Colonic mucosa (tissue), 4 donors: ENCODE results near the gene ASCC1. TPM values are rescaled to one million over a fixed set of nuclear protein-coding genes. Genes with fewer than 3 reads are reported as not detected.

Experiments used
- DNase-seq: peaks from one replicate; pipeline ENCODE4 v3.0.0-alpha.2; 2020
- H3K27ac ChIP-seq: fragments of 200-600 bp; one replicate; pipeline ENCODE4 v1.8.0; 2021
- H3K27me3 ChIP-seq: fragments of 200-600 bp; one replicate; pipeline ENCODE4 v1.8.0; 2021
- H3K36me3 ChIP-seq: fragments of 200-600 bp; one replicate; pipeline ENCODE4 v1.8.0; 2021
- H3K4me1 ChIP-seq: fragments of 200-600 bp; one replicate; pipeline ENCODE4 v1.8.0; 2021; ENCODE audit warnings: mild to moderate bottlenecking
- H3K4me3 ChIP-seq: fragments of 200-600 bp; one replicate; pipeline ENCODE4 v1.8.0; 2021
- H3K9ac ChIP-seq, 2 donors: one replicate each; pipeline ENCODE4 v1.7.0; 2013; ENCODE audit warnings: control low read depth in 2 of 2, low read depth in 2 of 2, low read length in 2 of 2
- H3K9me3 ChIP-seq: fragments of 200-600 bp; one replicate; pipeline ENCODE4 v1.8.0; 2021
- CTCF ChIP-seq: fragments of 200-600 bp; IDR thresholded peaks from one replicate; pipeline ENCODE4 v1.8.0; 2022; ENCODE audit warnings: antibody characterized with exemption, mild to moderate bottlenecking
- intact Hi-C: fragments of 100-400 bp; cut with DNase I; formaldehyde crosslinking; loops from one replicate; pipeline ENCODE4 v1.14.1; 2022
- total RNA-seq, 2 donors: library from RNA; stranded (reverse); fragmentation: NEBNext Ultra II Directional in 1 of 2; extraction: Animal tissue kit (Norgen Biotek cat#: 25700) in 1 of 2; gene quantifications; one replicate each; pipeline ENCODE4 v1.2.1, GENCODE V29; 2021
- donor health status: healthy.
- donor health status: DM: no; HTN: no; CAD: no.
- donor health status: DM: no; HTN: no; CAD: no.

ASCC1 gene
- total RNA-seq, 2 donors from 2014 or later = 16.2 to 19.2 TPM

GRCh38 chr10:72077275-72077990 is 138.6 kb downstream of the ASCC1 start:
- Histone ChIP-seq H3K4me3 (no peak overlapping the region), H3K27ac (no peak overlapping the region), H3K9ac (no peak overlapping the region), H3K36me3 (no peaks in the 10 kb centered on the region), H3K4me1 (no peaks in the 10 kb centered on the region), H3K9me3 (no peaks in the 10 kb centered on the region), H3K27me3 (no peaks in the 10 kb centered on the region)
- no peak for DNase-seq
- TF ChIP-seq CTCF = no peak
- intact Hi-C loops = no loop called here

- DNase-seq = no peak
- no peak overlapping the region for H3K27ac ChIP-seq
- no peak overlapping the region for H3K9ac ChIP-seq
- no peak for TF ChIP-seq CTCF
- intact Hi-C loops = no loop called here
- no peaks in the 10 kb centered on the region for H3K36me3 ChIP-seq
- no peak overlapping the region for H3K4me3 ChIP-seq
- no peaks in the 10 kb centered on the region for H3K27me3 ChIP-seq
- no peaks in the 10 kb centered on the region for H3K9me3 ChIP-seq
- no peaks in the 10 kb centered on the region for H3K4me1 ChIP-seq
These were observed 139.3 kb downstream of the ASCC1 start for GRCh38 chr10:72076756-72077155.

GRCh38 chr10:72075376-72076115 is 140.5 kb downstream of the ASCC1 start:
- Histone ChIP-seq H3K9ac (no peak overlapping the region), H3K27ac (no peak overlapping the region), H3K36me3 (no peaks in the 10 kb centered on the region), H3K27me3 (no peaks in the 10 kb centered on the region), H3K4me1 (no peaks in the 10 kb centered on the region), H3K4me3 (no peak overlapping the region), H3K9me3 (no peaks in the 10 kb centered on the region)
- DNase-seq = no peak
- TF ChIP-seq CTCF = no peak
- intact Hi-C loops = no loop called here

- intact Hi-C loops = no loop called here
- DNase-seq = no peak
These were observed 141.3 kb downstream of the ASCC1 start for GRCh38 chr10:72074574-72075375.

More at GRCh38 chr10:72074574-72075375, 141.3 kb downstream of the ASCC1 start:
- Histone ChIP-seq H3K27me3 (no peaks in the 10 kb centered on the region), H3K9me3 (no peaks in the 10 kb centered on the region), H3K27ac (no peak overlapping the region), H3K4me1 (no peaks in the 10 kb centered on the region), H3K9ac (no peak overlapping the region), H3K36me3 (no peaks in the 10 kb centered on the region), H3K4me3 (no peak overlapping the region)
- TF ChIP-seq CTCF = no peak
